HS-27A (cell line): ENCODE data around the gene PRRG2.

Source experiments
- DNase-seq: peaks from one replicate; pipeline ENCODE4 v3.0.0-alpha.2; 2012; ENCODE audit warnings: low read depth, missing footprints

PRRG2 gene

GRCh38 chr19:49589502-49589905, 8.4 kb downstream of the PRRG2 start:
- DNase-seq, result no peak

- peak; percentile 98 for DNase-seq
Observed at GRCh38 chr19:49590071-49590970, 9.2 kb downstream of the PRRG2 start.

DNA sequence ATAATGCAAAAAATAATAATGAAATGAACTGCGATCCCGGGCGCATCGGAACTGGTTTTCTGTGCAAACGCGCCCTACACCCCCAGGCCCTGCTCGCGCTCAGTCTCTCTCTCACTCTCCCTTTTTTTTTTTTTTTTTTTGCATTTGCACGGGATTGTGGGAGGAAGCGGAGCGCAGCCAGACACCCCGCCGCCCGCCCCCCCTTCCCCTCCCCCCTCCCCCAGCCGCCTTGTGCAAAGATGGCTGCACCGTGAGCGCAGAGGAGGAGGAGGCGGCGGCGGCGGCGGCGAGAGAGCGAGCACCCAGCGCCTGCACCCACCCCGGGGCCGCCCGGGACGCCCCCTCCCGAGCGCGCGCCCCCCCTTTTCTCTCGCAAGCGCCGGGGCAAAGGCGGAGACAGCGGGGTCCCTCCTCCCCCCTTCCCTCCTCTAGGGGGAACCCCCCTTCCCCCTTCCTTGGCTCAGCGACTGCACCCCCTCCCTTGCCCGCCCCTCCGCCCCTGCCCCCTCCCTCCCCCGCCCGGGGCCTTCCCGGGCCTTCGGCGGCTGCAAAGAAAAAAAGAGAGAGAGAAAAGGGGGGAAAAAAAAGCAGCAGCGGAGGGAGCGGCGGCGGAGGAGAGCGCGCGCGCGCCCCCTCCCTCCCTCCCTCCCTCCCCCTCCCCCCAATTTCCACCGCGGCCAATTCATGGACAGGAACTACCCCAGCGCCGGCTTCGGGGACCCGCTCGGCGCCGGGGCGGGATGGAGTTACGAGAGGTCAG, 10.0 kb downstream of the PRRG2 start, which contains the start of gene PRR12:
Gene PRR12, plus strand, starts transcription at position 212 of the 760 bp plus-strand sequence. Its CDS starts 473 bp downstream, at position 685.
- peak; percentile 40 for DNase-seq

DNA sequence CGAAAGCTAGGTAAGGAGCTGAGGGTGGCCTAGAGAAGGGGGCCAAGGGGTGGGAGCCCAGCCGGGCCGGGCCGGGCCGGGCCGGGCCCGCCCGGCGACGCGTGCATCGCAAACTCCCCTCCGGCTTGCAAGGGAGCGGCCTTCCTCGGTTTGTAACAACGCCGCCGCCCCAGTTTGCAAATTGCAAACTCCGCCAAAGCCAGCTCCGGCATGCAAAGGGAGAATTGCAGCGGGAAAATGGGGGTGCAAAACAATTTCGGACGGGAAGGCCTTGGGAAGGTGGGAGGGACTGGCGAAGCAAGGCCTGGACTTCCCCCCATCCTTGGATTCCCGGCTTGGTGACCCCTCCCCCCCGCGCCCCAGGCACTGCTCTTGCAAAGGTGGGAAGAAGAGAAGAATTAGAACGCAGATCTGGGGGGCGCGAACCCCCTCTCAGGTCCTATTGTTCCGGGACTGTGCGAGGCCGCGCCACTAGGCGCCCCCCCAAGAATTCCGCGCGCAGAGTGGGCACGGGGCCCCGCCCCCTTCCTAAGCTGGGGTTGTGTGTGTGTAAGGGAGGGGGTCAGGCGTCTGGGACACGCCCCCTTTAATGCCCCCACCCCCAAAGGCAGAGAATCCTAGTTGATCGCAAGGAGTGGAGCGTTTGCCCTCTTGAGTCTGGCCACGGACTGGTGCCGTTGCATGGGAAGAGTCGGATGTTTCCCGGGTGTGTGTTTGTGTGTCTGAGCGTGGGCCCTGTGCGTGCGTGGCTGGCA, 10.8 kb downstream of the PRRG2 start:
- peak; percentile 34 for DNase-seq

GRCh38 chr19:49592486-49593232, 11.5 kb downstream of the PRRG2 start:
- no peak for DNase-seq

GRCh38 chr19:49593233-49594113, 12.4 kb downstream of the PRRG2 start:
- DNase-seq, result peak; percentile 42

- no peak for DNase-seq
Observed at GRCh38 chr19:49594157-49594992, 13.3 kb downstream of the PRRG2 start.

DNA sequence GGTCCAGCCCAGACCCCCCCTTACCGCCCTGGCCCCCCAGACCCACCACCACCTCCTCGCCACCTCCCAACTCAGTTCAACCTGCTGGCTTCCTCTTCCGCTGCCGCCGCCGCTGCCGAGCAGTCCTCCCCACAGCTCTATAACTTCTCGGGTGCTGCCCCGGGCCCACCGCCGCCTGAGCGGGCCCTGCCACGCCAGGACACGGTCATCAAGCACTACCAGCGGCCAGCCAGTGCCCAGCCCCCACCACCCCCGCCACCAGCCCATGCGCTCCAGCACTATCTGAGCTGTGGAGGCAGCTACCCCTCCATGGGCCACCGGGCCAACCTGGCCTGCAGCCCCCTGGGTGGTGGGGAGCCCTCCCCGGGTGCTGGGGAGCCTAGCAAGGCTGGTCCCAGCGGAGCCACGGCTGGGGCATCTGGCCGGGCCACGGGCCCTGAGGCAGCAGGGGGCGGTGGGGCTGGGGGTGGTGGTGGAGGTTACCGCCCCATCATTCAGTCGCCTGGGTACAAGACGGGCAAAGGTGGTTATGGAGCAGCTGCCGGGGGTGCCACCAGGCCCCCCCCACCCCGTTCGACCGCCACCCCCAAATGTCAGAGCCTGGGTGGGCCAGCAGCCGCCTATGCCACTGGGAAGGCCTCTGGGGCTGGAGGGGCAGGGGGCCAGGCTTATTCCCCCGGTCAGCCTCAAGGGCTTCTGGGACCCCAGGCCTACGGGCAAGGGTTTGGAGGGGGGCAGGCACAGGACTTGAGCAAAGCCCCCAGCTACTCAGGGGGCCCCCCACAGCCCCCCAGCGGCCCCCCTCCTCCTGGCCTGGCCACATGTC, 14.1 kb downstream of the PRRG2 start:
- no peak for DNase-seq

GRCh38 chr19:49595819-49596404, 14.8 kb downstream of the PRRG2 start:
- no peak for DNase-seq

DNA sequence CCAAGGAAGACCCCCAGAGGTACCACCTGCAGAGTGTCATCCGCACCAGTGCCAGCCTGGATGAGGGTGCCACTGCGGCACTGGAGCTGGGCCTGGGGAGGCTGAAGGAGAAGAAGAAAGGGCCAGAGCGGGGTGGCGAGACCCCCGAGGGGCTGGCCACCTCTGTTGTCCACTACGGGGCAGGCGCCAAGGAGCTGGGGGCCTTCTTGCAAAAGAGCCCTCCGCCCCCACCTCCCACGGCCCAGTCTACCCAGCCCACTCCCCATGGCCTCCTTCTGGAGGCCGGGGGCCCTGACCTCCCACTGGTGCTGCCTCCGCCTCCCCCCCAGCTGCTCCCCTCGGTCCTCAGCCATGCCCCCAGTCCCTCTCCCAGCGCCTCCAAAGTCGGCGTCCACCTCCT, 15.3 kb downstream of the PRRG2 start:
- DNase-seq, result no peak

DNA sequence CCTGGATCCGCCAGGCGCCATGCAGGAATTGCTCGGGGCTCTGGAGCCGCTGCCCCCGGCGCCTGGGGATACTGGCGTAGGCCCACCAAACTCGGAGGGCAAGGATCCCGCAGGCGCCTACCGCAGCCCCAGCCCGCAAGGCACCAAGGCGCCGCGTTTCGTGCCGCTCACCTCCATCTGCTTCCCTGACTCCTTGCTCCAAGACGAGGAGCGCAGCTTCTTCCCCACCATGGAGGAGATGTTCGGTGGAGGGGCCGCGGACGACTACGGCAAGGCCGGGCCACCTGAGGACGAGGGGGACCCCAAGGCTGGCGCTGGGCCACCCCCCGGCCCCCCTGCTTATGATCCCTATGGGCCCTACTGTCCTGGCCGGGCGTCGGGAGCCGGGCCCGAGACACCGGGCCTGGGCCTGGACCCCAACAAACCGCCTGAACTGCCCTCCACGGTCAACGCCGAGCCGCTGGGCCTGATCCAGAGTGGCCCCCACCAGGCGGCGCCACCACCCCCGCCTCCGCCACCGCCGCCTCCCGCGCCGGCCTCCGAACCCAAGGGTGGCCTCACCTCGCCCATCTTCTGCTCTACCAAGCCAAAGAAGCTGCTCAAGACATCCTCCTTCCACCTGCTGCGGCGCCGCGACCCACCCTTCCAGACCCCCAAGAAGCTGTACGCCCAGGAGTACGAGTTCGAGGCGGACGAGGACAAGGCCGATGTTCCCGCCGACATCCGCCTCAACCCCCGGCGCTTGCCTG, 16.0 kb downstream of the PRRG2 start:
- no peak for DNase-seq

GRCh38 chr19:49597703-49597974, 16.5 kb downstream of the PRRG2 start:
- DNase-seq, result no peak

- DNase-seq, result no peak
Observed at GRCh38 chr19:49599378-49600295, 18.5 kb downstream of the PRRG2 start.

DNA sequence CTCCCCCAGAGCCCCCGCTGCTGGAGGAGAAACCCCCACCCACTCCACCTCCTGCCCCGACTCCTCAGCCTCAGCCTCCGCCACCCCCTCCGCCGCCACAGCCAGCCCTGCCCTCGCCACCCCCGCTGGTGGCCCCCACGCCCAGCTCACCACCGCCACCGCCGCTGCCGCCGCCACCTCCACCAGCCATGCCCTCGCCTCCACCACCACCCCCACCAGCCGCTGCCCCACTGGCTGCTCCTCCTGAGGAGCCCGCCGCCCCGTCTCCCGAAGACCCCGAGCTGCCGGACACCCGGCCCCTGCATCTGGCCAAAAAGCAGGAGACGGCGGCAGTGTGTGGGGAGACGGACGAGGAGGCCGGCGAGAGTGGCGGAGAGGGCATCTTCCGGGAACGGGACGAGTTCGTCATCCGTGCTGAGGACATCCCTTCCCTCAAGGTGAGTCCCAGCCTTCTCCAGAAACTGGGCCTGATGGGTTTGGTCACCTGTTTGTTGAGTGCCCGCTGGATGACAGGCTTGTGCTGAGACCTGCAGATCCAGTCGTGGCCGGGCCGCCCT, 20.4 kb downstream of the PRRG2 start:
- no peak for DNase-seq

GRCh38 chr19:49602806-49603205, 21.7 kb downstream of the PRRG2 start:
- DNase-seq, result no peak

- DNase-seq, result no peak
Observed at GRCh38 chr19:49605605-49606004, 24.5 kb downstream of the PRRG2 start.
